ENCODE data around the gene CRB2. TPM values are rescaled to one million over a fixed set of nuclear protein-coding genes. Genes with fewer than 3 reads are reported as not detected.

The CRB2 gene
- total RNA-seq, 1 donor from 2014 or later = not detected

- H3K27me3 ChIP-seq (ENCODE audit: control insufficient read depth, insufficient read depth, low read length) = no peaks in the 10 kb centered on the region
- no peak overlapping the region for H3K4me3 ChIP-seq (ENCODE audit: low read depth, low read length)
- H3K36me3 ChIP-seq (ENCODE audit: control insufficient read depth, insufficient read depth, low read length) = no peaks in the 10 kb centered on the region
- no peak for DNase-seq (ENCODE audit: low read depth)
- TF ChIP-seq CTCF (IDR thresholded peaks at IDR 0.05; ENCODE audit: insufficient read depth, low read length, severe bottlenecking) = no peak
- peak; percentile 86 for FAIRE-seq
These were observed 62.0 kb downstream of the CRB2 start for GRCh38 chr9:123418052-123418430.

GRCh38 chr9:123418506-123418905 is 62.5 kb downstream of the CRB2 start:
- H3K36me3 ChIP-seq (ENCODE audit: control insufficient read depth, insufficient read depth, low read length) = no peaks in the 10 kb centered on the region
- FAIRE-seq (peak; percentile 50), DNase-seq (ENCODE audit: low read depth) (no peak)
- H3K27me3 ChIP-seq (ENCODE audit: control insufficient read depth, insufficient read depth, low read length) = no peaks in the 10 kb centered on the region
- TF ChIP-seq CTCF (IDR thresholded peaks at IDR 0.05; ENCODE audit: insufficient read depth, low read length, severe bottlenecking) = no peak
- H3K4me3 ChIP-seq (ENCODE audit: low read depth, low read length) = no peak overlapping the region

- no peaks in the 10 kb centered on the region for H3K27me3 ChIP-seq (ENCODE audit: control insufficient read depth, insufficient read depth, low read length)
- H3K4me3 ChIP-seq (ENCODE audit: low read depth, low read length) = no peak overlapping the region
- TF ChIP-seq CTCF (IDR thresholded peaks at IDR 0.05; ENCODE audit: insufficient read depth, low read length, severe bottlenecking) = no peak
- FAIRE-seq (no peak), DNase-seq (ENCODE audit: low read depth) (no peak)
- no peaks in the 10 kb centered on the region for H3K36me3 ChIP-seq (ENCODE audit: control insufficient read depth, insufficient read depth, low read length)
These were observed 63.1 kb downstream of the CRB2 start for GRCh38 chr9:123419091-123419490.

- FAIRE-seq = peak; percentile 36
- TF ChIP-seq CTCF (IDR thresholded peaks at IDR 0.05; ENCODE audit: insufficient read depth, low read length, severe bottlenecking) = no peak
- no peaks in the 10 kb centered on the region for H3K36me3 ChIP-seq (ENCODE audit: control insufficient read depth, insufficient read depth, low read length)
- H3K4me3 ChIP-seq (ENCODE audit: low read depth, low read length) = no peak overlapping the region
- H3K27me3 ChIP-seq (ENCODE audit: control insufficient read depth, insufficient read depth, low read length) = no peaks in the 10 kb centered on the region
- DNase-seq (ENCODE audit: low read depth) = no peak
These were observed 64.0 kb downstream of the CRB2 start for GRCh38 chr9:123419721-123420591.

- H3K36me3 ChIP-seq (ENCODE audit: control insufficient read depth, insufficient read depth, low read length) = no peaks in the 10 kb centered on the region
- TF ChIP-seq CTCF (IDR thresholded peaks at IDR 0.05; ENCODE audit: insufficient read depth, low read length, severe bottlenecking) = no peak
- FAIRE-seq (no peak), DNase-seq (ENCODE audit: low read depth) (no peak)
- H3K4me3 ChIP-seq (ENCODE audit: low read depth, low read length) = no peak overlapping the region
- no peaks in the 10 kb centered on the region for H3K27me3 ChIP-seq (ENCODE audit: control insufficient read depth, insufficient read depth, low read length)
These were observed 64.7 kb downstream of the CRB2 start for GRCh38 chr9:123420592-123421111.
